GM18858 (cell line): Measurements from ENCODE around the gene PLPPR3.

Experiments
- ATAC-seq: cut with Tn5 transposase; IDR thresholded peaks from one replicate; pipeline ENCODE4 v1.9.1; 2021; ENCODE audit not compliant: unreplicated experiment

The PLPPR3 gene

DNA sequence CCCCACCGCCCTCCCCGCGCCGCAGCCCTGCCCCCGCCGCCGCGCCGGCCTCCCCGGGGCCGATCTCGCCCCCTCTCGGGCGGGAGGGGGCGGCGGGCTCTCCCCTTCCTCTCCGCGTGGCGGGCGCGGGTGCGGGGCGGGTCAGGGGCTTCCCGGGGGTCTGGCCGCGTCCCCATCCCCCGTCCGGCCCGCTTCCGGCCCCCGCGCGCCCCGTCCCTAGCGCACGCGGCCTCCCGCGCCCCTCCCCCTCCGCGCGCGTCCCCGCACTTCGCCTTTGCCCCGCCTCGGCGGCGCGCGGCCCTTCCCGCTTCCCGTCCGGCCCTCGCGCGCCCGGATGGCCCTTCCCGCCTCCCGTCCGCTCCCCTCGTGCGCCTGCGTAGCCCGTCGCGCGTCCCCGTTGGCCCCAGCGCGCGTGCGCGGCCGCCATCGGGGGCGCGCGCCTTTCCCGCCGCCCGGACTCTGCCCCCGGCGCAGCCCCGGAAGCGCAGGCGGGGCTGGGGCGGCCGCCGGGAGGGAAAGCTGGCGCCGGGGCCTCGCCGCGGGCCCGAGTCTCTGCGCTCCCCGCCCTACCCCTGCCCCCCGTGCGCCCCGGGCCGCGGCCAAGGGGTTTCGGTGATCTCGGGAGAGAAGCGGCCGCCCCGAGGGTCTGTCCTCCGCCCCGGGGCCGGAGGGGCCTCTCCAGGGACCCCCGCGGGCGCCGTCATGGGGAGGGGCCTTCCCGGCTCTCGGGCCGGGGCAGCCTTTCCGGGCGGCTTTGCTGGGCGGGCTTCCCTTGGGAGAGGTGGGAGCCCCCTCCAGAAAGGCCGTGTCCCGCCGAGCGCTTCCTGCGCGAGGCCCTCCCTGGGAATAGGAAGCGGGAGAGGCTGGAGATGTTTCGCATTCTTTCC is 24.0 kb downstream of the PLPPR3 start:
- peak; percentile 28 for ATAC-seq

DNA sequence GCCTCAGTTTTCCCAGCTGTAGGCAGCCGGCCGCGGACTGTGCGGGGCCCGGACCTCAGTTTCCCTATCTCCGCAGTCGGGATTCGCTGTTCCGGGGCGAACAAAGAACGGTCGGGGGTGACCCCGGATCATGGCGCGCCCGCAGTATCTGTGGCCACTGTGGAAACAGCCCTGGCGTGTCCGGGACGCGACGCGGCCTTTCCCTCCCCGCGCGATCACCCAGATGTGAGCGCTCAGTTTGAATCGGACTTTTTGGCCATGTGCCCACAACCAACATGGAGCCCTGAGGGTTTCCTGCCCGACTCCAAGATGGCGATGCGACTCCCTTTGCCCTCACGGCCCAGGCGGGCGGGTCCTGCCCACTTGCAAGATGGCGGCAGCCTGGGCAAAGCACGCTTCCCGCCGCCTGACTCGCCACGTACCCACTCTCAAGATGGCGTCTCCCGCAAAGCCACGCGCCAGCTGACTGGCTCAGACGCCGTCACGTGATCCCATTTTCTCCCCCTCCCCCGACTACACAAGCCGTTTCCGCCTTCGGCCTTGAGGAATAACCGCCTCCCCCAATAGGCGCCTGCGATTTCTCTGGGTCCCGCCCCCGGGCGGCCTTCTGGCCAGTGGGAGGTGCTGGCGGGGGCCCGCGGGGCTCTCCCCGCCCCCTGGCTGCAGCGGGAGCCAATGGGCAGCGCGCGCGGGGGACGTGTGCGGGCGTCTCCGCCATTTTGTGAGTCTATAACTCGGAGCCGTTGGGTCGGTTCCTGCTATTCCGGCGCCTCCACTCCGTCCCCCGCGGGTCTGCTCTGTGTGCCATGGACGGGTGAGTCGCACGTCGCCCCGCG is 24.8 kb downstream of the PLPPR3 start, which contains the start of gene PTBP1:
TSS of gene PTBP1 (plus strand) at position 761 of the 836 bp plus-strand sequence. CDS start at position 807, 46 bp downstream.
- ATAC-seq = peak; percentile 70

DNA sequence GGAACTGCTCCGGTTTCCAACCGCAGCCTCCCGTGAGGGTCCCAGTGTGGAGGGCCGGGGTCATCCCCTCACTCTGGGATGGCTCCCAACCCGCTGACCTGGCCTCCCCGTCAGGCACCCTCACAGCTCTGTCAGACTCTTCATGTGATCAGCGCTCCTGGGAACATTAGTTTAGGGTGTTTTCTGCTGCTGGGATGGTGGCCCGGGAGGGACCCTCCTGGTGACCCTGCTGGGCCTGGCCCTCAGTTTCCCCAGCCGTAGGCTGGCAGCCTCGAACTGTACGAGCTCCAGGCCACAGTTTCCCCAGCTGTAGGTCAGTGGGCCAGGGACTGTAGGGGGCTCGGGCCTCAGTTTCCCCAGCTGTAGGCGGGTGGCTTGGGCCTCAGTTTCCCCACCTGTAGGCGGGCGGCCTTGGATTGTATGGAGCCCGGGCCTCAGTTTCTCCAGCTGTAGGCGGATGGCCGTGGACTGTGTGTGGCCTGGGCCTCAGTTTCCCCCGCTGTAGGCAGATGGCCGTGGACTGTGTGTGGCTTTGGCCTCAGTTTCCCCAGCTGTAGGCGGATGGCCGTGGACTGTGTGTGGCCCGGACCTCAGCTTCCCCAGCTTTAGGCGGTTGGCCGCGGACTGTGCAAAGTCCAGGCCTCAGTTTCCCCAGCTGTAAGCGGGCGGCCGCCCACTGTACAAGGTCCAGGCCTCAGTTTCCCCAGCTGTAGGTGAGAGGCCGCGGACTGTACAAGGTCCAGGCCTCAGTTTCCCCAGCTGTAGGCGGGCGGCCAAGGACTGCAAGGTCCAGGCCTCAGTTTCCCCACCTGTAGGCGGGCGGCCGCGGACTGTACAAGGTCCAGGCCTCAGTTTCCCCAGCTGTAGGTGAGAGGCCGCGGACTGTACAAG is 25.8 kb downstream of the PLPPR3 start:
- ATAC-seq = no peak

DNA sequence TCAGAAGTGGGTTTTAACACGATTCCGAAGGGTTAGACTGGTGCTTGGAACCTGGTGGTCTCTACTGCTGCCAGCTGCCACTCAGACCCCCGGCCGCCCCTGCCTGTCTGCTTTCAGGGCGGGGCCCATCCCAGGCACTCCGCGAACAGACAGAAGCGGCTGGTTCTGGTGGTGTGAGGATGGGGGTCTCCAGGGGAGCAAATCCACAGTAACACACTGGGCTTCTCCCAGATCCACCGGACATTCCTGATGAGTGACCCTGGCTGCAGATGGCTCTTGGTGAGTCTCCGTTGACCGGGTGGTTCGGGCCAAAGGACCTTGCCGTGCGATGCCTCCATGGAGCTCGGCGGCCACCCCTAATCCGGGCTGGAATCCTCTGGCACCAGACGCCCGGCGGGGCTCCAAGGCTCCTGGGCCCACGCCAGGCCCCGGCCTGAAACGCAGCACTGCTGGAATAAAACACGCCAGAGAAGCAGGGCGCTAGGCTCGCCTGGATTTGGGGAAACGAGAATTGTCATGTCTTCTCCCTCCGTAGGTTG is 26.6 kb downstream of the PLPPR3 start:
- no peak for ATAC-seq

DNA sequence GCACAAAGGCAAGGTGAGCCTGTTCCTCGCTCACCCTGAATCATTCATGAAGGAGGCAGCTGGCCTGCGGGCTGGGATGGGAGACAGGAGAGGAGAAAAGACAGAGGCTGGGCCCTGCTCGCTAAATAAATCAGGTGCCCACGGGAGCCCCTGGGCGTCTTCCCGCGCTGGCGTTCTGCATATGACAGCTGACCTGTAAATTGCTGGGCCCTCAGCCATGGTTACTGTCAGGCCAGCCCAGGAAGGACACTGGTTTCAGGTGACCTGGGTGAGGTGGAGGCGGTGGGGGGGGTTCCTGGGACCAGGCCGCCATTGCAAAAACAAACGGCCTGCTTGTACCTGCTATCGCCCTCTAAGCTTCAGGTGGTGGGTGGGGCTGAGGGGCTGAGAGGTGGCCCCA is 27.9 kb downstream of the PLPPR3 start:
- ATAC-seq = no peak

DNA sequence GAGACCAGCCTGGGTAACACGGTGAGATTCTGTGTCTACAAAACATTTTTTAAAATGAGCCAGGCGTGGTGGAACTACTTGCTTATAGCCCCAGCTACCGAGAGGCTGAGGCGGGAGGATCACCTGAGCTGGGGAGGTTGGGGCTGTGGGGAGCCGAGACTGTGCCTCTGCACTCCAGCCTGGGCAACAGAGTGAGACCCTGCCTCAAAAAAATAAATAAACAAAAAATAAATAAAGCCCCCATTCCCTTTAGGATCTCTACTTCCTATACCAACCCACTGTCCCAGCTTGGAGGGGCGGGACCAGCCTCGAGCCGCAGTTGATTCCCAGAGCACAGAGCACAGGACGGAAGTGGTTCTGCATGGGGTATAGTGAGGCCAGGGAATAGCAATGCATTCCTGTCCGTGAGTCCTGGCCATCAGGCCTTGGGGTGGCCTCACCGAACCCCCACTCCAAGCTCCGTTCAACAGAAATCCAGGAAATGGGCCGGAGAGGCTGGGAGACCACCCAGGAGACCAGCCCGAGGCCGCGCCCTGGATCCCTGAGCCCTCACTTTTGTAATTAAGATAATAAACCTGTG is 29.4 kb downstream of the PLPPR3 start:
- ATAC-seq = no peak

DNA sequence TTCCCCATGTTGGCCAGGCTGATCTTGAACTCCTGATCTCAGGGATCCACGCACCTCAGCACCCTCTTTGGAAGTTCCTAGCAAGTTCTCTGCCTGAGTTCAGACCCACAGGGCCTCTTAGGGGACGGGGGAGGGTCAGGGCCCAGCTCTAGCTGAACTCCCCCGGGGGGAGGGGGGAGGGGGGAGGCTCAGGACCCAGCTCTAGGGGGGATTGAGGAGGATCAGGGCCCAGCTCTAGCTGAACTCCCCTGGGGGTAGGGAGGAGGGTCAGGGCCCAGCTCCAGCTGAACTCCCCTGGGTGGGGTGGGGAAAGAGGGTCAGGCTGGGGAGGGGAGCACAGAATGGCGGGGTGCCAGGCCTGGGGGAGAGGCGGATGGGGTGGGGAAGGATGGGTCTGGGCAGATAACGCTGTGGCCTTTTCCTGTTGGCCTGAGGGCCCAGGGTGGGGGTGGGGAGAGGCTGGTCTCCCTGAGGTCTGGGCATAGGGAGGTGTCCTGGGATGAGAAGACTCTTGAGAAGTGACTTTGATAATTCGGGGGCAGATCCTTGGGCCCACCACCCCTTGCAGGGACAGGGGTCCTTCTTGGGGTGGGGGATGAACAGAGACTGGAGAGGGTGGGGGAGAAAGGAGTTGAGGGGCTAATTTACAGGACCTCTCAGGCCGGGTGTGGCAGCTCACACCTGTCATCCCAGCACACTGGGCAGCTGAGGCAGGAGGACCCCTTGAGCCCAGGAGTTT is 30.0 kb downstream of the PLPPR3 start:
- no peak for ATAC-seq

DNA sequence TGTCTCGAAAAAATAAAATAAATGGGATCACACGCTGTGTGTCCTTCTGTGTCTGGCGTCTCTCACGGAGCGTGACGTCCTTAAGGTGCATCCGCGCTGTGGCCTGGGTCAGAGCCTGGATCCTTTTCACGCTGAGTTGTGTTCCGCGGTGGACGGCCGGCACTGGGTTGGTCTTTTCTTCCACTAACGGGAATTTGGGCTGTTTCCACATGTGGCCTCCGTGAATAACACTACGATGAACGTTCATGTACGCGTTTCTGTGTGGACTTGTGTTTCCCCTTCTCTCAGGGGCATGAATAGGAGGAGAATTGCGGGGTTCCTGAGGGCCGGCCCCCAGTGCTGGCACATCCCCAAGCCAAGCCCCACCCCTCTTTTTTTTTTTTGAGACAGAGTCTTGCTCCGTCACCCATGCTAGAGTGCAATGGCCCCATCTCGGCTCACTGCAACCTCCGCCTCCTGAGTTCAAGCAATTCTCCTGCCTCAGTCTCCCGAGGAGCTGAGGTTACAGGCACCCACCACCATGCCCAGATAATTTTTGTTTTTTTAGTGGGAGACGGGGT is 30.7 kb downstream of the PLPPR3 start:
- ATAC-seq = no peak

DNA sequence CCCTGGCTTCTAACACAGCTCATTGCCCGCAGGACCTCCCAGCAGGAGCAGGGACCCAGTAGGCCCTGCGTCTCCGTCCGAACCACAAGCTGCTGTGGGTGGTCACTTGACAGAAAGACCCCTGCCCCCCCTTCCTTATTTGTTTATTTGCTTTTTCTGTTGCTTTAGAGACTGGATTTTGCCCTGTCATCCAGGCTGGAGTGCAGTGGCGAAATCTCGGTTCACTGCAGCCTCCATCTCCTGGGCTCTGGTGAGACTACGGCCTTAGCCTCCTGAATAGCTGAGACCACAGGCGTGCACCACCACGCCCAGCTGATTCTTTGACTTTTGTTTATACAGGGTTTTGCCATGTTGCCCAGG is 32.1 kb downstream of the PLPPR3 start:
- ATAC-seq = no peak

DNA sequence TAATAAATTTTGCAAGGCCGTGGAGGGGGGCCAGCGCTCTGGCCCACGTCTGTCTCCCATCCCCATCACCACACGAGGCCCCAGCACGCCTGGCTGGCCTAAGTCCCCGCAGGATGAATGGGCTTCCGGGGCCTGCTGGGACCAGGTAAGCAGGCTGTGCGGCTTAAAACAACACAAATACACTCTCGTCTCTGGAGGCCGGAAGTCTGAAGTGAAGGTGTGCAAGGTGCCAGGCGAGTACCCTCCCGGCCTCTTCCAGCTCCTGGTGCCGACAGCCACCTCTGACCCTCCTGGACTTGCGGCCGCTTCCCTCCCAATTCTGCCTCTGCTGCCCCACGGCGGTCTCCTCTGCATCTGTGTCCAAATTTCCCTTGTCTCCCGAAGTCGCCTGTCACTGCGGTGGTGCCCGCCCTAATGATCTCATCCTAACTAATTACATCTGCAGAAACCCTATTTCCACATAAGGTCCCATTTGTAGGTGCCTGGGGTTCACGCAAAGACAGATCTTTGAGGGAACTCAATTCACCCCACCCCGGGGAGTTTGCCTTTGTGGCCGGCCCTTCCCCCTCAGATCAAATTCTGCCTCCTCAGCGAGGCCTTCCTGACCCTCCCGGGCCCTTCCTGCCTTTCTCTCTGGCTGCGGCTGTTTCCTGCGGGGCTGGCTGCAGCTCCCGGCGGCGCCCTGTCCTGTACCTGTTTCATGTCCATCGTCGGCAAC is 32.6 kb downstream of the PLPPR3 start:
- no peak for ATAC-seq

DNA sequence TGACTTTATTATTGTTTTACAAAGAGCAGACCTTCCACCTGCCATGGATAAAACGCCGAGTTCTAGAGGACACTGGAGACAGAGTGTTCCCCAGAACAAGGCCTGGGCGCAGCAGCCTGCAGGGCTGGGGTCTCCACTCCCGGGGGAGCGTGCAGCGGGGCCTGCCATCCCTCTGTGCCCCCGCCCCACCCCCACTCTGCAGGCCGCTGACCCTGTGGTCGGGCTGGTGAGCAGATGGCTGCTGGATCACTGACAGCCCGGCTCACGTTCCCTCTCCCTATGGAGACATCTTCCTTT is 33.1 kb downstream of the PLPPR3 start:
- no peak for ATAC-seq

DNA sequence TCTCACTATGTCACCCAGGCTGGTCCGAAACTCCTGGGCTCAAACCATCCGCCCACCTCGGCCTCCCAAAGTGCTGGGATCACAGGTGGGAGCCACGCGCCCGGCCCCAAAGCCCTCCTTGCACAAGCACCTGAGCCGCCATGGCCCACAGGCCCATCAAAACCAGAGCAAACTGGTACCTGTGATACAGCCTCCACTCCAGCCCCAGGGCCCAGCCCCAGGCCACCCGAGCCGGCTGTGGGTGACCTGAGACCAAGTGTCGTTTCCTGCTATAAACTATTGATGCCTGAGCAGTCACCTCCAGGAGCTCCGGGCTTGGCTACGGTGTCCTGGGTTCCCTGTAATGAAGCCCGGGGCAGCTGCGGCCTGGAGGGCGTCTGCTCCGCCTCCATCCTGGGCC is 34.2 kb downstream of the PLPPR3 start:
- ATAC-seq = no peak

DNA sequence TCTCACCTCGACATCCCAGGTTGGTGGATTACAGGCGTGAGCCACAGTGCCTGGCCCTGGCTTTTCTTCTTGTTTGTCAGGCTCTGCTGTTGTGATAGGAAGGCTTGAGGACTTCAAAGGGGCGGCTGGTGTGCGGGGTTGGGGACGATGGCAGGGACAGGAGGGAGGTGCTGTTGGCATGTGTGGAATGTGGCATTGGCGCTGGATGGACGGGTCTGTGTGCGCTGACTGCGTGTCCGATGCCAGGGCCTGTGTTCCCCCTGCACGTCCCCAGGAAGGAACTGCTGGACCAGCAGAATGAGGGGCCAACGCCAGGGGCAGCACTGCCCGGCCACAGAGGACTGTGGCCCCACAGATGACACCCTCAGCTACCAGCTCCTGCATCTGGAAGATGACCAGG is 37.2 kb downstream of the PLPPR3 start:
- no peak for ATAC-seq

DNA sequence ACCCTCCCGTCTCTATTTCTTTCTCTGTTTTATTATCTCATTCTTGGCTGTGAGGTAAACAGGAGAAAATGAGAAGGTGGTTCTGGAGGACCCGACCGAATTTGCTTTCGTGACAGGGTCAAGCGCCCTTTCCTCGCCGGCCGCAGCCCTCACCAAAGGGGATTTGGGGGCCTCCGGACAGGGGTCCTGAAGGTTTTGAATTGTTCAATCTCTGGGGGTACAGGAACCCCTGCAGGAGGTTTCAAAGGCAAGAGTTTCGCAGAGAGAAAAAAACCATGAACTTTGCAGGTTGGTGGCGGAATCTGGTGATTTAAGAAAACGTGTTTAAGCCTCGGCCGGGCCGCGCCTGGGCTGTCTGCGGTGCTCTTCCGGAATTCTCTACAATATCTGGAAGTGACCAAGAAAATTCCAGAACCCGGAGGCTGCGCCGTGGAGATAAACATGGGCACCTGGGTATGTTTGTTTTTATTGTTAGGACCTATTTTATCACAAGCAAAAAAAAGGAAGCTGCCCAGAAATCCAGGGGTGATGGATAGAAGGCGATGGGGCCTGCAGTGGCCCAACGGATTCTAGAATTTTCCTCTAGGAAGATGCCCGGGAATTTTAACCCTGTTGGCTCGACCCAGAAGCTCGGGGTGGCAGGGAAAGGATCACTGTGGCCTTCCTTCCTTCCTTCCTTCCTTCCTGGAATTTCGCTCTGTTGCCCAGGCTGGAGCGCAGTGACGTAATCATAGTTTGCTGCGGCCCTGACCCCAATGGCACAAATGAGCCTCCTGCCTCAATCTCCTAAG is 38.7 kb downstream of the PLPPR3 start:
- no peak for ATAC-seq

DNA sequence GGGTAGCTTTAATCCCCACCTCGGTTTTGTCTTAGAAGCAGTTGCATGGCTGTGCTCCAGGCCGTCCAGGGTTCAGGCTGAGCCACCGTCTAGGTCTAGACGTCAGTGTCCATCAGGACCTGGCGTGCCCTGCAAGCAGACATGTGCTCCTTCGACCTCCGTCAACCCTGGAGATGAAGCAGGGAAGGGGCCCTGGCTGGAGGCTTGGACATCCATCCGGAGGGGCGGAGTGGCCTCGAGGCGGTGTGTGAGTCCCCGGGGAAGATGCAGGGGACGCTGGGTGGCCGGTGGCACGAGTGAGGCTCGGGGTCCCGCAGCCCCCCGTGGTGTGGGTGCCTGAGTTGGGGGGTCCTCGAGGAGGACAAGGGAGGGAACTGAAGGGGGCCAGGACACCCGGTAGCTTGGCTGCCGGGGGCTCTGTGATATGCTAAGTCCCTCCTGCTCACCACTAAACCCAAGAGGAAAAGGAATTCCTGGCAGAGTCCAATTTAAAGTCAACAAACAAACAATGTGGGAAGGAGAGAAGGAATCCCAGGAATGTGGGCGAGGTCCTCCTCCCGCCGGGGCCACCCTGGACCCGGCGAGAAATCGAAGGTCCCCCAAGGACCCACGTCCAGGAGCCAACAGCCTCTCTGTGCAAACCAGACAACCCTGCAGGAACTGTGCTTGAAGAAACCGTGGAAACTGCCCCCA is 39.4 kb downstream of the PLPPR3 start:
- no peak for ATAC-seq

DNA sequence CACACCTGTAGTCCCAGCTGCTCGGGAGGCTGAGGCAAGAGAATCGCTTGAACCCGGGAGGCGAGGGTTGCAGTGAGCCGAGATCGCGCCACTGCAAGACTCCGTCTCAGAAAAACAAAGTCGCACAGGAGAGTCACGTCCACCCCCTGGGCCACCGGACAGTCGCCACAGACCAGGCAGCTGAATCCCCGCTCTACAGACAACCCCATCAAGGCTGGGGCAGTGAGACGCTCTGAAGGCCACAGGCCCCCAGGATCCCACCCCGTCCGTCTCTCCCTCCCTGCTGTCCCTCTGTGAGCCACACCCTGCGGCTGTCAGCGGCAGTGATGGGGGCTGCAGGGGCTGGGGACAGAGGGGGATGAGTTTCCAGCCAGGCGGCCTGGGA is 40.0 kb downstream of the PLPPR3 start:
- no peak for ATAC-seq

DNA sequence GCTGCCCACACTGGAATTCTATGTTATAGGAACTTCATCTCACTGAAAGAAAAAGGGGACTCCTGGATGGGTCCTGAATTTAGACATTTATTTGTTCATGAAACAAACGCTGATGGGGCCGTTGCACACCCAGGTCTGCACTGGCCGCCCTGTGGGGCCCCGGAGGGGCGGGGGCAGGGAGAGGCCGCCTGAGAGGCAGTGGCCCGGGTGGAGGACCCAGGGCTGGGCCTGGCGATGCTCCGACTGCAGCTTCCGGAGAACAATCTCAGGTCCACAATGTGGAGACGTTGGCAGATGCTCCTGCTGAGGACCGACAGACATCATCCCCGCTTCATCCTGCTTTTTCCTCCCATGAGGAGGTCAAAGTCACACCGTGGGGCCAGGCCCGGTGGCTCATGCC is 40.8 kb downstream of the PLPPR3 start:
- no peak for ATAC-seq
